Astrocyte (in vitro differentiated cells and primary cell): ENCODE results near the gene HECW1. TPM values are rescaled to one million over a fixed set of nuclear protein-coding genes. Genes with fewer than 3 reads are reported as not detected.

Experiments
- DNase-seq: peaks from one replicate; pipeline ENCODE4 v3.0.0-alpha.2; 2010; ENCODE audit warnings: low read depth
- FAIRE-seq: peaks from 2 replicates; lab custom pipeline; 2011; peaks lifted over from hg19 to GRCh38; lab: Jason Lieb, UNC
- H2AFZ ChIP-seq: 2 replicates; pipeline ENCODE4 v1.6.0; 2012; ENCODE audit warnings: low read depth, low read length, inconsistent platforms
- H3K27ac ChIP-seq: 2 replicates; pipeline ENCODE4 v1.5.1; 2011; ENCODE audit warnings: low read depth, low read length, inconsistent platforms
- H3K27me3 ChIP-seq: 2 replicates; pipeline ENCODE4 v1.6.0; 2011; ENCODE audit warnings: low read length, inconsistent platforms; ENCODE audit not compliant: insufficient read depth
- H3K36me3 ChIP-seq: 2 replicates; pipeline ENCODE4 v1.5.1; 2011; ENCODE audit warnings: low read length, inconsistent platforms; ENCODE audit not compliant: insufficient read depth
- H3K4me1 ChIP-seq: 2 replicates; pipeline ENCODE4 v1.5.1; 2011; ENCODE audit warnings: low read length, inconsistent platforms; ENCODE audit not compliant: insufficient read depth
- H3K4me2 ChIP-seq: 2 replicates; pipeline ENCODE4 v1.6.0; 2012; ENCODE audit warnings: low read length, inconsistent platforms
- H3K4me3 ChIP-seq: 2 replicates; pipeline ENCODE4 v1.5.1; 2011; ENCODE audit warnings: low read depth, mild to moderate bottlenecking, low read length, inconsistent platforms; ENCODE audit not compliant: insufficient read depth
- H3K79me2 ChIP-seq: 2 replicates; pipeline ENCODE4 v1.6.0; 2012; ENCODE audit warnings: mild to moderate bottlenecking, low read length, inconsistent platforms; ENCODE audit not compliant: insufficient read depth
- H3K9ac ChIP-seq: 2 replicates; pipeline ENCODE4 v1.6.0; 2012; ENCODE audit warnings: mild to moderate bottlenecking, low read length, inconsistent platforms
- H3K9me3 ChIP-seq: 2 replicates; pipeline ENCODE4 v1.5.1; 2012; ENCODE audit warnings: low read depth, mild to moderate bottlenecking, low read length, inconsistent platforms; ENCODE audit not compliant: insufficient read depth
- H4K20me1 ChIP-seq: 2 replicates; pipeline ENCODE4 v1.6.0; 2012; ENCODE audit warnings: low read length, inconsistent platforms; ENCODE audit not compliant: insufficient read depth
- H3K27ac Mint-ChIP-seq: one replicate; pipeline ENCODE4 v1.8.0; 2021; ENCODE audit warnings: mild to moderate bottlenecking, mixed read lengths; ENCODE audit not compliant: unreplicated experiment
- H3K27me3 Mint-ChIP-seq: one replicate; pipeline ENCODE4 v1.8.0; 2021; ENCODE audit warnings: low read depth, mixed read lengths; ENCODE audit not compliant: unreplicated experiment
- H3K36me3 Mint-ChIP-seq: one replicate; pipeline ENCODE4 v1.8.0; 2021; ENCODE audit warnings: low read depth, mixed read lengths; ENCODE audit not compliant: unreplicated experiment
- H3K4me1 Mint-ChIP-seq: one replicate; pipeline ENCODE4 v1.8.0; 2021; ENCODE audit warnings: low read depth, mixed read lengths; ENCODE audit not compliant: unreplicated experiment
- H3K4me3 Mint-ChIP-seq: one replicate; pipeline ENCODE4 v1.8.0; 2021; ENCODE audit warnings: mild to moderate bottlenecking, moderate library complexity, mixed read lengths; ENCODE audit not compliant: unreplicated experiment
- H3K9me3 Mint-ChIP-seq: one replicate; pipeline ENCODE4 v1.8.0; 2021; ENCODE audit warnings: mild to moderate bottlenecking, mixed read lengths; ENCODE audit not compliant: unreplicated experiment
- CTCF ChIP-seq: IDR thresholded peaks from 2 replicates; pipeline ENCODE4 v1.5.1; 2011; ENCODE audit warnings: low read depth, mild to moderate bottlenecking, inconsistent platforms, low read length, moderate library complexity; ENCODE audit not compliant: insufficient read depth
- EZH2 ChIP-seq: IDR thresholded peaks from 2 replicates; pipeline ENCODE4 v1.6.1; 2012; ENCODE audit warnings: mild to moderate bottlenecking, low read length, inconsistent platforms; ENCODE audit not compliant: insufficient read depth
- total RNA-seq: library from RNA; stranded (reverse); gene quantifications from 2 replicates; pipeline ENCODE4 v1.2.1, GENCODE V29; 2021

The HECW1 gene
- total RNA-seq, 1 donor from 2014 or later = 3.3 TPM

- TF ChIP-seq CTCF = no peak
- TF ChIP-seq EZH2 = no peak
- Histone ChIP-seq H3K79me2 (no peaks in the 10 kb centered on the region), H3K27ac (no peak overlapping the region), H3K27me3 (no peaks in the 10 kb centered on the region), H3K36me3 (no peaks in the 10 kb centered on the region), H3K4me3 (no peak overlapping the region), H3K4me1 (no peaks in the 10 kb centered on the region), H4K20me1 (no peaks in the 10 kb centered on the region), H2AFZ (no peak overlapping the region), H3K9me3 (no peaks in the 10 kb centered on the region), H3K4me2 (no peak overlapping the region), H3K9ac (no peak overlapping the region)
- H3K4me3 Mint-ChIP-seq = no peak overlapping the region
- H3K9me3 Mint-ChIP-seq = peaks cover 4% of the 10 kb centered on the region
- peaks cover 4% of the 10 kb centered on the region for H3K36me3 Mint-ChIP-seq
- H3K27me3 Mint-ChIP-seq = no peaks in the 10 kb centered on the region
- DNase-seq = no peak
- no peak overlapping the region for H3K27ac Mint-ChIP-seq
- no peak for FAIRE-seq
- no peaks in the 10 kb centered on the region for H3K4me1 Mint-ChIP-seq
Observed at GRCh38 chr7:43232366-43232765, 119.9 kb downstream of the HECW1 start.

GRCh38 chr7:43234073-43234472 lies 121.6 kb downstream of the HECW1 start:
- FAIRE-seq = no peak

More at GRCh38 chr7:43234073-43234472, 121.6 kb downstream of the HECW1 start:
- no peak overlapping the region for H3K4me2 ChIP-seq
- H3K27me3 ChIP-seq = no peaks in the 10 kb centered on the region
- peaks cover 4% of the 10 kb centered on the region for H3K36me3 Mint-ChIP-seq
- H3K9me3 ChIP-seq = no peaks in the 10 kb centered on the region
- no peaks in the 10 kb centered on the region for H3K27me3 Mint-ChIP-seq
- no peaks in the 10 kb centered on the region for H3K4me1 Mint-ChIP-seq
- H3K4me3 ChIP-seq = no peak overlapping the region
- no peaks in the 10 kb centered on the region for H4K20me1 ChIP-seq
- no peak overlapping the region for H3K4me3 Mint-ChIP-seq
- no peaks in the 10 kb centered on the region for H3K79me2 ChIP-seq
- H3K36me3 ChIP-seq = no peaks in the 10 kb centered on the region
- no peak overlapping the region for H3K27ac ChIP-seq
- peak overlapping the region; percentile 41 for H3K27ac Mint-ChIP-seq
- no peak for DNase-seq
- H3K4me1 ChIP-seq = no peaks in the 10 kb centered on the region
- no peak for TF ChIP-seq CTCF
- TF ChIP-seq EZH2 = no peak
- peaks cover 4% of the 10 kb centered on the region for H3K9me3 Mint-ChIP-seq
- no peak overlapping the region for H2AFZ ChIP-seq
- no peak overlapping the region for H3K9ac ChIP-seq
